Retinal pigment epithelial cell (primary cell): ENCODE measurements around the gene ZNF526.

ENCODE experiments used
- DNase-seq: peaks from one replicate; pipeline ENCODE4 v3.0.0-alpha.2; 2010; ENCODE audit warnings: low read depth
- H3K4me3 ChIP-seq: 2 replicates; pipeline ENCODE4 v1.5.1; 2011; ENCODE audit warnings: mild to moderate bottlenecking, low read length, control low read depth, moderate library complexity
- CTCF ChIP-seq: conservative IDR thresholded peaks from 2 replicates; pipeline ENCODE4 v1.5.1; 2011; ENCODE audit warnings: low read depth, low read length, control low read depth, inconsistent platforms

Gene ZNF526

GRCh38 chr19:42196011-42197001, 23.8 kb upstream of the ZNF526 start:
- no peak for TF ChIP-seq CTCF
- H3K4me3 ChIP-seq: no peak overlapping the region
- no peak for DNase-seq

- no peak overlapping the region for H3K4me3 ChIP-seq
- no peak for DNase-seq
These were observed 22.7 kb upstream of the ZNF526 start for GRCh38 chr19:42197375-42197817.

GRCh38 chr19:42198676-42199439, 21.3 kb upstream of the ZNF526 start:
- no peak for DNase-seq
- no peak for TF ChIP-seq CTCF
- H3K4me3 ChIP-seq: no peak overlapping the region

More at GRCh38 chr19:42197375-42197817, 22.7 kb upstream of the ZNF526 start:
- TF ChIP-seq CTCF: no peak

- no peak for TF ChIP-seq CTCF
- no peak overlapping the region for H3K4me3 ChIP-seq
- DNase-seq: no peak
These were observed 20.5 kb upstream of the ZNF526 start for GRCh38 chr19:42199440-42200115.

- no peak for DNase-seq
- no peak for TF ChIP-seq CTCF
- no peak overlapping the region for H3K4me3 ChIP-seq
These were observed 19.9 kb upstream of the ZNF526 start for GRCh38 chr19:42200116-42200715.

GRCh38 chr19:42201489-42202289, 18.4 kb upstream of the ZNF526 start:
- no peak for DNase-seq
- H3K4me3 ChIP-seq: no peak overlapping the region
- TF ChIP-seq CTCF: no peak
